HepG2 (cell line): Measurements from ENCODE around the gene OTOGL. TPM values are rescaled to one million over a fixed set of nuclear protein-coding genes. Genes with fewer than 3 reads are reported as not detected.

Experiments used
- ATAC-seq: fragments of 200-7000 bp; cut with Tn5 transposase; 3 replicates; pipeline ENCODE4 v1.9.1; 2020; ENCODE audit warnings: mild to moderate bottlenecking, moderate library complexity
- BruUV-seq: library from RNA; stranded (reverse); fragments of 400-500 nt; replicated peaks from 2 replicates; lab custom pipeline; 2021; lab: Mats Ljungman, UMichigan
- CTCF ChIA-PET: fragments of 300-600 bp; formaldehyde crosslinking; extraction: SDS; loops from one replicate; lab custom pipeline; 2021; ENCODE audit warnings: low total read pairs, inconsistent platforms, low intra/inter-chr PET ratio; lab: Yijun Ruan, JAX
- POLR2A ChIA-PET: fragments of 350-600 bp; sonication (Branson Sonifier 250); formaldehyde crosslinking; loops from one replicate; lab custom pipeline; 2020; ENCODE audit warnings: antibody characterized with exemption, inconsistent platforms; lab: Yijun Ruan, JAX
- DNase-seq: peaks from one replicate; pipeline ENCODE4 v3.0.0-alpha.2; 2015; ENCODE audit warnings: low spot score
- FAIRE-seq: peaks from 3 replicates; lab custom pipeline; 2011; peaks lifted over from hg19 to GRCh38; lab: Jason Lieb, UNC
- H2AFZ ChIP-seq: one replicate; pipeline ENCODE4 v1.6.1; 2011; ENCODE audit warnings: low read length, inconsistent platforms
- H3K27ac ChIP-seq: fragments of 300-600 bp; 3 replicates; pipeline ENCODE4 v1.8.0; 2011; ENCODE audit warnings: mixed run types, mild to moderate bottlenecking, mixed read lengths, low read length, inconsistent platforms; ENCODE audit not compliant: insufficient read depth; ENCODE audit errors: extremely low read length
- H3K27me3 ChIP-seq, 2 experiments: fragments of 200-600 bp in 1 of 2; 2 replicates in 1 of 2; 3 replicates in 1 of 2; pipeline versions ENCODE4 v1.6.0 to v1.8.0; 2011; ENCODE audit warnings: low read length in 2 of 2, mild to moderate bottlenecking in 2 of 2, moderate library complexity in 2 of 2, inconsistent platforms in 1 of 2; ENCODE audit not compliant: insufficient read depth in 2 of 2, control insufficient read depth in 1 of 2
- H3K36me3 ChIP-seq, 2 experiments: fragments of 200-600 bp in 1 of 2; replicated peaks in 1 of 2; 2 replicates in 1 of 2; 3 replicates in 1 of 2; pipeline versions ENCODE4 v1.5.1 to v1.8.0; 2011; ENCODE audit warnings: low read length in 2 of 2, inconsistent platforms in 1 of 2; ENCODE audit not compliant: insufficient read depth in 2 of 2, control insufficient read depth in 1 of 2
- H3K4me1 ChIP-seq: 2 replicates; pipeline ENCODE4 v1.5.1; 2012; ENCODE audit warnings: low read length, inconsistent platforms; ENCODE audit not compliant: insufficient read depth
- H3K4me2 ChIP-seq: 2 replicates; pipeline ENCODE4 v1.6.0; 2011; ENCODE audit warnings: low read depth, low read length, inconsistent platforms
- H3K4me3 ChIP-seq, 3 experiments: fragments of 200-600 bp in 1 of 3; sonication (generic), shearing (Covaris generic) in 1 of 3; replicated peaks in 1 of 3; 2 replicates each; pipeline ENCODE4 v1.5.1; 2011 to 2016; ENCODE audit warnings: low read length in 3 of 3, inconsistent platforms in 2 of 3, low read depth in 2 of 3, mild to moderate bottlenecking in 2 of 3, control low read depth in 1 of 3, mixed read lengths in 1 of 3; ENCODE audit not compliant: insufficient read depth in 1 of 3
- H3K79me2 ChIP-seq: one replicate; pipeline ENCODE4 v1.6.1; 2011; ENCODE audit warnings: low read length, inconsistent platforms; ENCODE audit not compliant: insufficient read depth
- H3K9ac ChIP-seq: 2 replicates; pipeline ENCODE4 v1.6.0; 2011; ENCODE audit warnings: mild to moderate bottlenecking, low read depth, low read length, inconsistent platforms; ENCODE audit not compliant: insufficient read depth
- H3K9me3 ChIP-seq: 2 replicates; pipeline ENCODE4 v1.5.1; 2012; ENCODE audit warnings: mild to moderate bottlenecking, low read length
- H4K20me1 ChIP-seq: 2 replicates; pipeline ENCODE4 v1.6.0; 2011; ENCODE audit warnings: inconsistent platforms, mild to moderate bottlenecking, low read length, moderate library complexity; ENCODE audit not compliant: insufficient read depth
- CEBPZ ChIP-seq: IDR thresholded peaks from 2 replicates; pipeline ENCODE4 v1.6.1; 2012; ENCODE audit warnings: low read length, improper control_type of control experiment
- MBNL3 ChIP-seq: fragments of 250-450 bp; sonication (Bioruptor Pico); conservative IDR thresholded peaks from 2 replicates; pipeline ENCODE4 v1.8.0; 2022; ENCODE audit warnings: mild to moderate bottlenecking, inconsistent platforms
- PTBP1 ChIP-seq: fragments of 200-400 bp; formaldehyde crosslinking; IDR thresholded peaks from 2 replicates; pipeline ENCODE4 v1.6.1; 2018; ENCODE audit warnings: low read length, low read depth; ENCODE audit not compliant: poor library complexity, severe bottlenecking
- SMARCE1 ChIP-seq: fragments of 450-650 bp; IDR thresholded peaks from 2 replicates; pipeline ENCODE4 v1.6.1; 2017; ENCODE audit warnings: borderline replicate concordance
- SRSF9 ChIP-seq: fragments of 200-400 bp; formaldehyde crosslinking; IDR thresholded peaks from 2 replicates; pipeline ENCODE4 v1.6.1; 2018; ENCODE audit warnings: borderline replicate concordance, mild to moderate bottlenecking, low read depth, low read length; ENCODE audit not compliant: insufficient read depth, poor library complexity, severe bottlenecking
- STAG1 ChIP-seq: sonication (generic); formaldehyde crosslinking; IDR thresholded peaks from 2 replicates; pipeline ENCODE4 v1.4.0; 2020; ENCODE audit warnings: missing genetic modification reagents
- USF2 ChIP-seq, 2 experiments: sonication (generic) in 1 of 2; formaldehyde crosslinking in 1 of 2; IDR thresholded peaks; 2 replicates each; pipeline versions ENCODE4 v1.5.1 to v1.6.1; 2011 to 2020; ENCODE audit warnings: borderline replicate concordance in 1 of 2, low read depth in 1 of 2, low read length in 1 of 2, mild to moderate bottlenecking in 1 of 2, missing genetic modification reagents in 1 of 2, moderate library complexity in 1 of 2
- ZNF207 ChIP-seq: fragments of 450-650 bp; IDR thresholded peaks from 2 replicates; pipeline ENCODE4 v1.6.1; 2016; ENCODE audit warnings: antibody characterized with exemption, borderline replicate concordance
- ZNF557 ChIP-seq: sonication (generic); formaldehyde crosslinking; IDR thresholded peaks from 2 replicates; pipeline ENCODE4 v1.4.0; 2020; ENCODE audit warnings: missing genetic modification reagents
- ZNF652 ChIP-seq: IDR thresholded peaks from 2 replicates; pipeline ENCODE4 v1.6.1; 2016; ENCODE audit warnings: low read depth, borderline replicate concordance
- WGBS: methylation state at CpG from one replicate; pipeline ENCODE4 v1.1.6; 2017; ENCODE audit warnings: low lambda C conversion rate; 5-methylcytosine and 5-hydroxymethylcytosine counted together
- in situ Hi-C: cut with HindIII; loops from 2 replicates; pipeline ENCODE4 v1.10.0; 2017; ENCODE audit warnings: low pct_unique_long_range_greater_than_20kb; ENCODE audit not compliant: extremely low pct_ligation_motif_present
- intact Hi-C: fragments of 100-400 bp; cut with micrococcal nuclease; formaldehyde crosslinking; loops from one replicate; pipeline ENCODE4 v1.10.0; 2022; ENCODE audit not compliant: unreplicated experiment
- polyA plus RNA-seq, 8 experiments: library from polyadenylated mRNA; depleted of rRNA in 3 of 8; stranded (reverse) in 7 of 8; unstranded in 1 of 8; fragments of >200 nt; fragmentation: Illumina TruSeq in 4 of 8; extraction: Trizol in 4 of 8; gene quantifications; 2 replicates each; pipeline versions ENCODE4 v1.2.1 to v1.2.3, GENCODE V29; 2011 to 2016; ENCODE audit warnings: low read depth in 4 of 8, missing spikeins in 1 of 8, mixed read lengths in 1 of 8; ENCODE audit not compliant: insufficient read depth in 1 of 8
- total RNA-seq, 5 experiments: library from RNA; depleted of rRNA; stranded (reverse); fragments of >200 nt; fragmentation: Illumina TruSeq; extraction: Trizol; gene quantifications; 2 replicates each; pipeline ENCODE4 v1.2.3, GENCODE V29; 2016; ENCODE audit warnings: low read depth in 1 of 5
- TF ChIP-seq, protein P1 (sequence below): sonication (generic); formaldehyde crosslinking; IDR thresholded peaks from 2 replicates; pipeline ENCODE4 v1.4.0; 2020; ENCODE audit warnings: missing genetic modification reagents
- TF ChIP-seq, protein P2 (sequence below): sonication (generic); formaldehyde crosslinking; IDR thresholded peaks from 2 replicates; pipeline ENCODE4 v1.8.1; 2023; ENCODE audit warnings: missing genetic modification reagents, inconsistent platforms, borderline replicate concordance

The OTOGL gene
- total and polyA plus RNA-seq, 2 of the 13 experiments (the other 11 are each of a cell fraction or from before 2014, with no cell fraction given) = not detected

GRCh38 chr12:80268924-80269749, 169.8 kb downstream of the OTOGL start (continued):
- TF ChIP-seq PTBP1 (no peak), USF2 (IDR thresholded peaks at IDR 0.05; ENCODE audit: low read depth, low read length) (no peak), USF2 (CRISPR knock-in tag; IDR thresholded peaks at IDR 0.05; ENCODE audit: borderline replicate concordance) (no peak), ZNF557 (CRISPR knock-in tag) (no peak), ZNF207 (no peak)
- TF ChIP-seq, protein P1, sequence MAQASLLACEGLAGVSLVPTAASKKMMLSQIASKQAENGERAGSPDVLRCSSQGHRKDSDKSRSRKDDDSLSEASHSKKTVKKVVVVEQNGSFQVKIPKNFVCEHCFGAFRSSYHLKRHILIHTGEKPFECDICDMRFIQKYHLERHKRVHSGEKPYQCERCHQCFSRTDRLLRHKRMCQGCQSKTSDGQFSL (CRISPR knock-in tag) = no peak

DNA sequence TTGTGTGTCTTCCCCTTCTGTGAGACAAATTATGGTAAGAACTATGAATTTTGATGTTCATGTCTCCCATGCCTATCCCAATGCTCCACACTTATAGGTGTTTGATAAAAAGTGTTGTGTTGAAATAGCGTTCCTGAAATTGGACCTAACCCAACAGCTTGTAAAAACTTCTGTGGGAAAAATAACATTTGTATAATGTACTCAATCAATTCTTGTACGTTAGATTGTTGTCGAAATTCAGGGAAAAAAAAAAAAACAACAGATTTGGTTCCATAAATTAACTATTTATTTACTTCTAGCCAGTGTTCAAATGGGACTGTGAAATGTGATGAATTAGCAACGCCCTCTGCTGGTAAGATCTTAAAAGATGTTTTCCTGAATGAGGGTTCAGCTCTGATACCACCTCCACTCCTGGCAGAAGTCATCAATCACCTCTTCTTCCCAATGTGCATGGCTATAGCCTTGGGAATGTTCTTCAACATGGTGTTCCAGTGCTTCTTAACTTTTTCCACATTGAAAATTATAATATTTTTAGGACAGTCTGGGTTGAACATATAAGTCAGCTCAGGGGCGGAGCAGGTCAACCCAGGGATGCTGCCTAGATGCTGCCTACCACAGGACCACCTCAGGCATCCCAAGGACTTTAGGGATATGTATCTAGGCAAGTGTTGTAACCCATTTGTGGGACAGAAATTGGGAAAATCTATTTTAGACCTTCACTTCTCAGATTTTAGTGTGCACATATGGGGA, 170.6 kb downstream of the OTOGL start:
- Histone ChIP-seq H3K4me2 (no peak overlapping the region), H3K27ac (no peak overlapping the region), H3K4me1 (no peaks in the 10 kb centered on the region), H3K79me2 (no peaks in the 10 kb centered on the region), H4K20me1 (no peaks in the 10 kb centered on the region), H2AFZ (no peak overlapping the region), H3K9ac (no peak overlapping the region), H3K4me3 (no peak overlapping the region), H3K36me3 (no peaks in the 10 kb centered on the region), H3K9me3 (no peaks in the 10 kb centered on the region), H3K27me3 (no peaks in the 10 kb centered on the region)
- 20% methylated on average over 5 of the region's 5 CpGs for WGBS
- CTCF ChIA-PET = interaction anchor here (0.7 to 1.7 kb wide), 4 partner anchors 74 to 862 kb away, joined by 3 to 7 read pairs (median 4); no protein-coding TSS in a partner anchor
- intact Hi-C loops = loop anchor here (1.0 to 2.0 kb wide), 3 partner anchors 75 to 862 kb away; no protein-coding TSS in a partner anchor
- in situ Hi-C loops = loop anchor here (5.0 kb wide), 2 partner anchors 78 to 863 kb away; no protein-coding TSS in a partner anchor
- ATAC-seq (peak; percentile 77), FAIRE-seq (peak; percentile 39), DNase-seq (peak; percentile 24)
- no TSS peak for BruUV-seq
- POLR2A ChIA-PET = no interaction called here
- TF ChIP-seq STAG1 (CRISPR knock-in tag) = peak; percentile 68
- TF ChIP-seq, protein P2, sequence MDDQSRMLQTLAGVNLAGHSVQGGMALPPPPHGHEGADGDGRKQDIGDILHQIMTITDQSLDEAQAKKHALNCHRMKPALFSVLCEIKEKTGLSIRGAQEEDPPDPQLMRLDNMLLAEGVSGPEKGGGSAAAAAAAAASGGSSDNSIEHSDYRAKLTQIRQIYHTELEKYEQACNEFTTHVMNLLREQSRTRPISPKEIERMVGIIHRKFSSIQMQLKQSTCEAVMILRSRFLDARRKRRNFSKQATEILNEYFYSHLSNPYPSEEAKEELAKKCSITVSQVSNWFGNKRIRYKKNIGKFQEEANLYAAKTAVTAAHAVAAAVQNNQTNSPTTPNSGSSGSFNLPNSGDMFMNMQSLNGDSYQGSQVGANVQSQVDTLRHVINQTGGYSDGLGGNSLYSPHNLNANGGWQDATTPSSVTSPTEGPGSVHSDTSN (CRISPR knock-in tag) = no peak
- TF ChIP-seq MBNL3 (CRISPR knock-in tag) = no peak
- no peak for TF ChIP-seq SRSF9
- no peak for TF ChIP-seq CEBPZ
- no peak for TF ChIP-seq SMARCE1
- peak; percentile 79 for TF ChIP-seq ZNF652 (CRISPR knock-in tag)
